GM11168 (cell line): ENCODE measurements around the gene KMO.

Experiments used
- in situ Hi-C: fragments of 300-500 bp; cut with MboI; formaldehyde crosslinking; loops from one replicate; pipeline ENCODE4 v1.12.0; 2022; ENCODE audit warnings: low sequenced_read_pairs; ENCODE audit not compliant: unreplicated experiment

Gene KMO

GRCh38 chr1:241640149-241640866, 108.1 kb downstream of the KMO start, which contains the start of the genes CHML and OPN3:
CHML (minus strand) TSS chr1:241640369; CDS start chr1:241635766, 4,603 bp downstream.
OPN3 (minus strand) TSS chr1:241640369; CDS start chr1:241640254, 115 bp downstream.
- in situ Hi-C loops: no loop called here

GRCh38 chr1:241640867-241641622, 108.9 kb downstream of the KMO start:
- in situ Hi-C loops: no loop called here

GRCh38 chr1:241641773-241642592, 109.8 kb downstream of the KMO start:
- in situ Hi-C loops: no loop called here

GRCh38 chr1:241642593-241642944, 110.4 kb downstream of the KMO start:
- in situ Hi-C loops: no loop called here

- in situ Hi-C loops: no loop called here
These were observed 112.1 kb downstream of the KMO start for GRCh38 chr1:241644259-241644658.

GRCh38 chr1:241645199-241645598, 113.0 kb downstream of the KMO start:
- in situ Hi-C loops: no loop called here
